CD14-positive monocyte (primary cell): ENCODE data around the gene CRTC1. TPM values are rescaled to one million over a fixed set of nuclear protein-coding genes. Genes with fewer than 3 reads are reported as not detected.

ENCODE experiments used
- DNase-seq, 3 donors: peaks; one replicate each; pipeline ENCODE4 v3.0.0-alpha.2; 2011 to 2022
- H2AFZ ChIP-seq: 2 replicates; pipeline ENCODE4 v1.6.0; 2012; ENCODE audit warnings: mild to moderate bottlenecking, low read depth, low read length, inconsistent platforms; ENCODE audit not compliant: insufficient read depth, poor library complexity, severe bottlenecking
- H3K27ac ChIP-seq, 2 donors: 1 replicate in 1 of 2; 2 replicates in 1 of 2; pipeline ENCODE4 v1.5.1; 2012 to 2013; ENCODE audit warnings: low read length in 2 of 2, control low read depth in 1 of 2, inconsistent platforms in 1 of 2, low read depth in 1 of 2, mild to moderate bottlenecking in 1 of 2
- H3K27me3 ChIP-seq, 2 donors: one replicate each; pipeline versions ENCODE4 v1.6.0 to v1.6.1; 2011 to 2013; ENCODE audit warnings: low read length in 2 of 2; ENCODE audit not compliant: control insufficient read depth in 2 of 2, insufficient read depth in 2 of 2
- H3K36me3 ChIP-seq, 2 donors: replicated peaks in 1 of 2; 1 replicate in 1 of 2; 2 replicates in 1 of 2; pipeline versions ENCODE4 v1.5.1 to v1.6.1; 2012 to 2013; ENCODE audit warnings: low read length in 2 of 2, control low read depth in 1 of 2, inconsistent platforms in 1 of 2, mild to moderate bottlenecking in 1 of 2; ENCODE audit not compliant: insufficient read depth in 2 of 2, control insufficient read depth in 1 of 2
- H3K4me1 ChIP-seq, 2 donors: 1 replicate in 1 of 2; 2 replicates in 1 of 2; pipeline versions ENCODE4 v1.5.1 to v1.6.1; 2012 to 2013; ENCODE audit warnings: low read length in 2 of 2, control low read depth in 1 of 2, inconsistent platforms in 1 of 2, mild to moderate bottlenecking in 1 of 2, moderate library complexity in 1 of 2; ENCODE audit not compliant: insufficient read depth in 2 of 2, control insufficient read depth in 1 of 2
- H3K4me2 ChIP-seq: replicated peaks from 2 replicates; pipeline ENCODE3; 2012; ENCODE audit warnings: low read length, moderate library complexity, mild to moderate bottlenecking; ENCODE audit not compliant: poor library complexity, severe bottlenecking; ENCODE audit errors: extremely low read depth
- H3K4me3 ChIP-seq, 3 experiments: fragments of 200-600 bp in 1 of 3; sonication (generic) in 1 of 3; replicated peaks in 1 of 3; 1 replicate in 2 of 3; 2 replicates in 1 of 3; pipeline ENCODE4 v1.5.1; 2011 to 2013; ENCODE audit warnings: low read length in 3 of 3, mild to moderate bottlenecking in 3 of 3, control low read depth in 2 of 3, low read depth in 2 of 3, inconsistent platforms in 1 of 3, moderate library complexity in 1 of 3
- H3K79me2 ChIP-seq: 2 replicates; pipeline ENCODE4 v1.6.0; 2012; ENCODE audit warnings: mild to moderate bottlenecking, control low read depth, inconsistent platforms, low read length, moderate library complexity; ENCODE audit not compliant: insufficient read depth
- H3K9ac ChIP-seq: 2 replicates; pipeline ENCODE4 v1.6.0; 2017; ENCODE audit warnings: low read length, mild to moderate bottlenecking; ENCODE audit not compliant: insufficient read depth, poor library complexity, severe bottlenecking
- H3K9me3 ChIP-seq, 2 donors: replicated peaks in 1 of 2; 1 replicate in 1 of 2; 2 replicates in 1 of 2; pipeline versions ENCODE4 v1.5.1 to v1.6.1; 2012 to 2013; ENCODE audit warnings: low read length in 2 of 2, control low read depth in 1 of 2; ENCODE audit not compliant: control insufficient read depth in 1 of 2, insufficient read depth in 1 of 2
- H4K20me1 ChIP-seq: 2 replicates; pipeline ENCODE4 v1.6.0; 2012; ENCODE audit warnings: mild to moderate bottlenecking, low read length, control low read depth, moderate library complexity; ENCODE audit not compliant: insufficient read depth
- H3K27ac Mint-ChIP-seq, 7 donors: one replicate each; pipeline ENCODE4 v1.8.0; 2020; ENCODE audit warnings: mild to moderate bottlenecking in 7 of 7, mixed read lengths in 7 of 7, moderate library complexity in 6 of 7, inconsistent platforms in 2 of 7
- H3K27me3 Mint-ChIP-seq, 3 donors: one replicate each; pipeline ENCODE4 v1.8.0; 2021 to 2022; ENCODE audit warnings: low read depth in 3 of 3, mild to moderate bottlenecking in 3 of 3, mixed read lengths in 3 of 3, moderate library complexity in 3 of 3, inconsistent platforms in 1 of 3
- H3K36me3 Mint-ChIP-seq, 2 donors: one replicate each; pipeline ENCODE4 v1.8.0; 2020; ENCODE audit warnings: mixed read lengths in 2 of 2, inconsistent platforms in 1 of 2, mild to moderate bottlenecking in 1 of 2
- H3K4me1 Mint-ChIP-seq: one replicate; pipeline ENCODE4 v1.8.0; 2020; ENCODE audit warnings: mild to moderate bottlenecking, mixed read lengths
- H3K4me3 Mint-ChIP-seq, 2 donors: one replicate each; pipeline ENCODE4 v1.8.0; 2020; ENCODE audit warnings: mild to moderate bottlenecking in 2 of 2, mixed read lengths in 2 of 2, moderate library complexity in 1 of 2
- H3K9me3 Mint-ChIP-seq, 7 donors: one replicate each; pipeline ENCODE4 v1.8.0; 2020 to 2022; ENCODE audit warnings: mixed read lengths in 7 of 7, mild to moderate bottlenecking in 6 of 7, moderate library complexity in 6 of 7, inconsistent platforms in 2 of 7
- WGBS: methylation state at CpG from one replicate; pipeline ENCODE4 v1.1.5; 2013; ENCODE audit warnings: missing lambda C conversion rate; ENCODE audit not compliant: insufficient coverage; 5-methylcytosine and 5-hydroxymethylcytosine counted together
- intact Hi-C, 2 donors: fragments of 100-400 bp; cut with micrococcal nuclease; formaldehyde crosslinking; loops; one replicate each; pipeline versions ENCODE4 v1.15.0 to v1.15.1; 2023
- polyA plus RNA-seq, 3 donors: library from polyadenylated mRNA; depleted of rRNA in 1 of 3; unstranded in 2 of 3; stranded (reverse) in 1 of 3; fragments of 300-500 nt in 2 of 3; fragments of >200 nt in 1 of 3; fragmentation: Illumina TruSeq in 2 of 3; gene quantifications; 1 replicate in 2 of 3; 2 replicates in 1 of 3; pipeline ENCODE4 v1.2.3, GENCODE V29; 2012 to 2021
- TF ChIP-seq, protein P1 (sequence below): fragments of 200-600 bp; IDR thresholded peaks from one replicate; pipeline ENCODE4 v1.8.0; 2022; ENCODE audit warnings: antibody characterized with exemption, mild to moderate bottlenecking

The CRTC1 gene
- polyA plus RNA-seq, 3 donors: 0.28 to 9.2 (median 0.55) TPM

- no peak for DNase-seq
- H3K36me3 ChIP-seq: peaks cover 0 to 2% of the 10 kb centered on the region in 2 donors
- H3K27ac ChIP-seq: no peak overlapping the region
- no peak overlapping the region for H2AFZ ChIP-seq
- H3K9ac ChIP-seq: no peak overlapping the region
- H3K36me3 Mint-ChIP-seq: peaks cover 10 to 22% of the 10 kb centered on the region in 2 donors
- no peaks in the 10 kb centered on the region for H3K9me3 Mint-ChIP-seq
- no peak overlapping the region for H3K27ac Mint-ChIP-seq
- TF ChIP-seq, protein P1, sequence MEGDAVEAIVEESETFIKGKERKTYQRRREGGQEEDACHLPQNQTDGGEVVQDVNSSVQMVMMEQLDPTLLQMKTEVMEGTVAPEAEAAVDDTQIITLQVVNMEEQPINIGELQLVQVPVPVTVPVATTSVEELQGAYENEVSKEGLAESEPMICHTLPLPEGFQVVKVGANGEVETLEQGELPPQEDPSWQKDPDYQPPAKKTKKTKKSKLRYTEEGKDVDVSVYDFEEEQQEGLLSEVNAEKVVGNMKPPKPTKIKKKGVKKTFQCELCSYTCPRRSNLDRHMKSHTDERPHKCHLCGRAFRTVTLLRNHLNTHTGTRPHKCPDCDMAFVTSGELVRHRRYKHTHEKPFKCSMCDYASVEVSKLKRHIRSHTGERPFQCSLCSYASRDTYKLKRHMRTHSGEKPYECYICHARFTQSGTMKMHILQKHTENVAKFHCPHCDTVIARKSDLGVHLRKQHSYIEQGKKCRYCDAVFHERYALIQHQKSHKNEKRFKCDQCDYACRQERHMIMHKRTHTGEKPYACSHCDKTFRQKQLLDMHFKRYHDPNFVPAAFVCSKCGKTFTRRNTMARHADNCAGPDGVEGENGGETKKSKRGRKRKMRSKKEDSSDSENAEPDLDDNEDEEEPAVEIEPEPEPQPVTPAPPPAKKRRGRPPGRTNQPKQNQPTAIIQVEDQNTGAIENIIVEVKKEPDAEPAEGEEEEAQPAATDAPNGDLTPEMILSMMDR: no peak
- H4K20me1 ChIP-seq: peaks cover 72% of the 10 kb centered on the region
- no peaks in the 10 kb centered on the region for H3K79me2 ChIP-seq
- no peak overlapping the region for H3K4me3 Mint-ChIP-seq
- peaks cover 13 to 19% of the 10 kb centered on the region in 2 donors for H3K4me1 ChIP-seq
- no peaks in the 10 kb centered on the region for H3K9me3 ChIP-seq
- H3K4me2 ChIP-seq: no peak overlapping the region
- no peaks in the 10 kb centered on the region for H3K27me3 ChIP-seq
- H3K4me3 ChIP-seq: no peak overlapping the region
- H3K4me1 Mint-ChIP-seq: peaks cover 23% of the 10 kb centered on the region
- WGBS: 100% methylated on average over 1 of the region's 1 CpG
- peaks cover 11 to 19% (median 17%) of the 10 kb centered on the region in 3 donors for H3K27me3 Mint-ChIP-seq
- intact Hi-C loops: no loop called here
Measured at GRCh38 chr19:18653853-18654252, 29.6 kb upstream of the CRTC1 start.

DNA sequence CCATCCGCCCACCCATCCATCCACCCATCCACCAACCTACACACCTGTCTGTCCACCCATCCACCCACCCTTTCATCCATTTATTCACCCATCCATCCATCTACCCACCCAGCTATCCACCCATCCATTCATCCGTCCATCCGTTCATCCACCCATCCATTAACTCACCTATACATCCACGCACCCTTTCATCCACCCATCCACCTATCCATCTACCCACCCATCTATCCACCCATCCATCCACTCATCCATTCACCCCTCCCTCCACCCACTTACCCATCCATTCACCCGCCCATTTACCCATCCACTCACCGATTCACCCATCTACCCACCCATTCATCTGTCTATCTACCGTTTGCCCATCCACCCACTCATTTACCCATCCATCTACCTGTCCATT lies 29.0 kb upstream of the CRTC1 start:
- Histone ChIP-seq H3K27me3 (no peaks in the 10 kb centered on the region), H3K9me3 (no peaks in the 10 kb centered on the region), H3K4me1 (peaks cover 13 to 19% of the 10 kb centered on the region in 2 donors), H3K4me2 (no peak overlapping the region), H3K27ac (no peak overlapping the region), H3K36me3 (peaks cover 0 to 2% of the 10 kb centered on the region in 2 donors), H4K20me1 (peaks cover 71% of the 10 kb centered on the region), H2AFZ (no peak overlapping the region), H3K4me3 (no peak overlapping the region), H3K9ac (no peak overlapping the region), H3K79me2 (no peaks in the 10 kb centered on the region)
- intact Hi-C loops: no loop called here
- WGBS: 98% methylated on average over 7 of the region's 7 CpGs
- Mint-ChIP-seq H3K27me3 (peaks cover 11 to 20% (median 14%) of the 10 kb centered on the region in 3 donors), H3K4me3 (no peak overlapping the region), H3K36me3 (peaks cover 8 to 22% of the 10 kb centered on the region in 2 donors), H3K27ac (no peak overlapping the region), H3K4me1 (peaks cover 23% of the 10 kb centered on the region), H3K9me3 (no peaks in the 10 kb centered on the region)
- no peak for DNase-seq
- TF ChIP-seq, protein P1: no peak
